Peyer's patch (tissue), 4 donors: ENCODE results near the gene SULT1B1.

Source experiments
- CTCF ChIP-seq, 6 experiments: fragments of 450-650 bp in 4 of 6; fragments of 200-600 bp in 2 of 6; sonication (generic) in 1 of 6; IDR thresholded peaks; one replicate each; pipeline ENCODE4 v1.5.1; 2017 to 2019; ENCODE audit warnings: antibody characterized with exemption in 6 of 6, mild to moderate bottlenecking in 3 of 6, moderate library complexity in 1 of 6
- POLR2A ChIP-seq, 2 donors: fragments of 450-650 bp; IDR thresholded peaks; one replicate each; pipeline ENCODE4 v1.5.1; 2017; ENCODE audit warnings: antibody characterized with exemption in 2 of 2, mild to moderate bottlenecking in 2 of 2, moderate library complexity in 2 of 2

DNA sequence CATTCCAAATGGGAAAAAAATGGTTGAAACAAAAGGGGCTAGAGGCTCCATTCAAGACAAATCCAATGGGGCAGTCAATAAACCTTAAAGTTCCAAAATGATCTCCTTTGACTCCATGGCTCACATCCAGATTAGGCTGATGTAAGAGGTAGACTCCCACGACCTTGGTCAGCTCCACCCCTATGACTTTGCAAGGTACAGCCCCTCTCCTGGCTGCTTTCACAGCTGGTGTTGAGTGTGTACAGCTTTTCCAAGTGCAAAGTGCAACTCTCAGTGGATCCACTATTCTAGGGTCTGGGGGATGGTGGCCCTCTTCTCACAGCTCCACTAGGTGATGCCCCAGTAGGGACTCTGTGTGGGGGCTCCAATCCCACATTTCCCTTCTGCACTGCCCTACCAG is 21.5 kb downstream of the SULT1B1 start:
- TF ChIP-seq CTCF (IDR thresholded peaks at IDR 0.05) (no peak), POLR2A (IDR thresholded peaks at IDR 0.05) (no peak)
